GM12873 (cell line): Measurements from ENCODE around the gene TTLL4.

Experiments used
- TF ChIP-seq, protein P1 (sequence below): IDR thresholded peaks from 2 replicates; pipeline ENCODE4 v1.5.1; 2012; ENCODE audit warnings: low read depth, mild to moderate bottlenecking, moderate library complexity, low read length, control low read depth; ENCODE audit not compliant: insufficient read depth; ENCODE audit errors: missing control alignments

The TTLL4 gene

GRCh38 chr2:218781691-218782527 lies 71.3 kb downstream of the TTLL4 start, which contains the start of gene CYP27A1:
TSS of gene CYP27A1 (plus strand) at chr2:218782147. CDS start at chr2:218782183, 36 bp downstream.
- TF ChIP-seq, protein P1, sequence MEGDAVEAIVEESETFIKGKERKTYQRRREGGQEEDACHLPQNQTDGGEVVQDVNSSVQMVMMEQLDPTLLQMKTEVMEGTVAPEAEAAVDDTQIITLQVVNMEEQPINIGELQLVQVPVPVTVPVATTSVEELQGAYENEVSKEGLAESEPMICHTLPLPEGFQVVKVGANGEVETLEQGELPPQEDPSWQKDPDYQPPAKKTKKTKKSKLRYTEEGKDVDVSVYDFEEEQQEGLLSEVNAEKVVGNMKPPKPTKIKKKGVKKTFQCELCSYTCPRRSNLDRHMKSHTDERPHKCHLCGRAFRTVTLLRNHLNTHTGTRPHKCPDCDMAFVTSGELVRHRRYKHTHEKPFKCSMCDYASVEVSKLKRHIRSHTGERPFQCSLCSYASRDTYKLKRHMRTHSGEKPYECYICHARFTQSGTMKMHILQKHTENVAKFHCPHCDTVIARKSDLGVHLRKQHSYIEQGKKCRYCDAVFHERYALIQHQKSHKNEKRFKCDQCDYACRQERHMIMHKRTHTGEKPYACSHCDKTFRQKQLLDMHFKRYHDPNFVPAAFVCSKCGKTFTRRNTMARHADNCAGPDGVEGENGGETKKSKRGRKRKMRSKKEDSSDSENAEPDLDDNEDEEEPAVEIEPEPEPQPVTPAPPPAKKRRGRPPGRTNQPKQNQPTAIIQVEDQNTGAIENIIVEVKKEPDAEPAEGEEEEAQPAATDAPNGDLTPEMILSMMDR: no peak

DNA sequence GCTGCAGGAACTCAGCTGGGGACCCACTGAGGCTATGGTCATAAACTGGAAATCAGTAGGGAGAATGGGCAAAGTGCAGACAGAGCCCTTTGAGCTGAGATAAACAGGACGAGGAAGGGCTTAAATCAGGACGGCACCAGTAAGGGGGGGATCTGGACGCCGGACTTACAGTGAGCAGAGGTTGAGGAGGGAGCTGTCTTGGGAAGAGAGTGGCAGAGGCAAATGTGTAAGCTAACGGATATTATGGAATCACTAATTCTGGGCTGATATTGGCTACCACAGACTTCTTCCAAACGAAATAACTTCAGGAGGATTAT lies 71.9 kb downstream of the TTLL4 start:
- TF ChIP-seq, protein P1: no peak

- TF ChIP-seq, protein P1: no peak
Observed at GRCh38 chr2:218783688-218784087, 73.1 kb downstream of the TTLL4 start.

GRCh38 chr2:218785103-218785502 lies 74.5 kb downstream of the TTLL4 start:
- TF ChIP-seq, protein P1: no peak

GRCh38 chr2:218786133-218786532 lies 75.5 kb downstream of the TTLL4 start:
- TF ChIP-seq, protein P1: no peak

DNA sequence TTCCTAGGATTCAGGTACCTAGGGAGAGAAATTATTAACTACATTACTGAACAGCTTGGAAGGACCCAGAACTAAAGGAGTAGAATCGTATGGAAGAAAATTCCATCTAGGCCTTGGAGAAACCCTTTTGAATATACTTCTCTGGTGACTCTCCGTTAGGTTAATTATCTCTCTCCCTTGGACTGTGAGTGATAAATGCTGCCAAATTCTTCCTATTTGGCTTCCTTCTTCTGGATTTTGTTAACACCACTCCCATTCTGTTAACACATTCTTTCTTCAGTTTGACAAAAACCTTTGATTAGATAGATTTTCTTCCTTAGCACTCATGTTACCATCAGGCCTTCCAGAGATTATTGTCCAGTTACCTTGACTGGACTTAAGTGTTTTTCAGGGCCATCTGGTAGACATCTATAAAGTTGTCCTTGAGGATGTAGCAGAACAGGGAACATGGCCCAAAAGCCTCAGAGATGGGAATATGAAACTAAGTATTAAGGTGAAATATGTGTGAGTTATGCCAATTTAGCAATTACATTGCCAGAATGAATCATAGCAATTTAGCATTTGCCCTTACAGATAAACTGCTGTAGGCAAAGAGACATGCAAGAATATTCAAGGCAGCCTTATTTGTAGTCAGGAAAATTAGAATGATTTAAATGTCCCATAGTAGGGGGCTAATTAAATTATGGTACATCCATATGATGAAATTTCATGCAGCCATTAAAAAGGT lies 78.1 kb downstream of the TTLL4 start:
- TF ChIP-seq, protein P1: no peak

DNA sequence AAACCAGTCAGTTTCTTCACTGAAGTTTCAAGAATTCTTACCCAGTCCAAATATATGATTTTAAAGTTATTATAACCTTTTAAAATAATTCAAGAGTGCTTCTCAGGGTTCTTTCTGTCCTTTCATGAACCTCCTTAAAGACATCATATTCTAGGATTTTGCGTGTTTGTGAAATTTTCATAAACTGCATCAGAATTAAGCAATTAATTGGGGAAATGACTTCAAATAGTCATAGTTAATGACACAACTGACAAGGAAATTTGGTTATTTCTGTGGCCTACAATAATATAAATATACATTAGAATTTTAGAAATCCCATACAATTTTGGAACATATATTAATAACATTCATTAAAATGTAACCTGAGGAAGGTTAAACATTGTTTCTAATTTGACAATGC lies 81.8 kb downstream of the TTLL4 start:
- TF ChIP-seq, protein P1: no peak
